HepG2 (cell line): ENCODE data around the gene GRM4. TPM values are rescaled to one million over a fixed set of nuclear protein-coding genes. Genes with fewer than 3 reads are reported as not detected.
A peak's percentile ranks its signal among the peaks of the same experiment; 100 is the strongest.

ENCODE experiments used
- CAMTA2 ChIP-seq: sonication (generic); formaldehyde crosslinking; IDR thresholded peaks from 2 replicates; pipeline ENCODE4 v1.4.0; 2020; ENCODE audit warnings: mild to moderate bottlenecking, missing genetic modification reagents, borderline replicate concordance
- MZF1 ChIP-seq: sonication (generic); formaldehyde crosslinking; IDR thresholded peaks from 2 replicates; pipeline ENCODE4 v1.8.1; 2023; ENCODE audit warnings: mild to moderate bottlenecking, missing genetic modification reagents, borderline replicate concordance
- SAP130 ChIP-seq: IDR thresholded peaks from 2 replicates; pipeline ENCODE4 v1.6.1; 2016; ENCODE audit warnings: low read depth
- SKI ChIP-seq: fragments of 450-650 bp; IDR thresholded peaks from one replicate; pipeline ENCODE4 v1.6.1; 2018; ENCODE audit warnings: mild to moderate bottlenecking; ENCODE audit not compliant: partially characterized antibody
- SMC3 ChIP-seq: IDR thresholded peaks from 2 replicates; pipeline ENCODE4 v1.6.1; 2011; ENCODE audit warnings: low read length, improper control_type of control experiment
- TBX2 ChIP-seq: sonication (generic); formaldehyde crosslinking; IDR thresholded peaks from 2 replicates; pipeline ENCODE4 v1.5.0; 2020; ENCODE audit warnings: missing genetic modification reagents, mild to moderate bottlenecking, borderline replicate concordance
- ZFY ChIP-seq: sonication (generic); formaldehyde crosslinking; IDR thresholded peaks from 2 replicates; pipeline ENCODE4 v1.4.0; 2020; ENCODE audit warnings: missing genetic modification reagents
- ZNF572 ChIP-seq: sonication (generic); formaldehyde crosslinking; IDR thresholded peaks from 2 replicates; pipeline ENCODE4 v1.5.1; 2020; ENCODE audit warnings: mild to moderate bottlenecking, missing genetic modification reagents
- ZNF607 ChIP-seq: sonication (generic); formaldehyde crosslinking; IDR thresholded peaks from 2 replicates; pipeline ENCODE4 v1.5.1; 2020; ENCODE audit warnings: missing genetic modification reagents, mild to moderate bottlenecking, borderline replicate concordance
- polyA plus RNA-seq, 8 experiments: library from polyadenylated mRNA; depleted of rRNA in 3 of 8; stranded (reverse) in 7 of 8; unstranded in 1 of 8; fragments of >200 nt; fragmentation: Illumina TruSeq in 4 of 8; extraction: Trizol in 4 of 8; gene quantifications; 2 replicates each; pipeline versions ENCODE4 v1.2.1 to v1.2.3, GENCODE V29; 2011 to 2016; ENCODE audit warnings: low read depth in 4 of 8, missing spikeins in 1 of 8, mixed read lengths in 1 of 8; ENCODE audit not compliant: insufficient read depth in 1 of 8
- total RNA-seq, 5 experiments: library from RNA; depleted of rRNA; stranded (reverse); fragments of >200 nt; fragmentation: Illumina TruSeq; extraction: Trizol; gene quantifications; 2 replicates each; pipeline ENCODE4 v1.2.3, GENCODE V29; 2016; ENCODE audit warnings: low read depth in 1 of 5
- TF ChIP-seq, protein P1 (sequence below): sonication (generic); formaldehyde crosslinking; IDR thresholded peaks from 2 replicates; pipeline ENCODE4 v1.4.0; 2020; ENCODE audit warnings: mild to moderate bottlenecking, missing genetic modification reagents, borderline replicate concordance
- TF ChIP-seq, protein P2 (sequence below): sonication (generic); formaldehyde crosslinking; IDR thresholded peaks from 2 replicates; pipeline ENCODE4 v1.5.1; 2020; ENCODE audit warnings: mild to moderate bottlenecking, missing genetic modification reagents, moderate library complexity
- TF ChIP-seq, protein P3 (sequence below): sonication (generic); formaldehyde crosslinking; IDR thresholded peaks from 2 replicates; pipeline ENCODE4 v1.4.0; 2020; ENCODE audit warnings: missing genetic modification reagents, low read depth, mild to moderate bottlenecking, borderline replicate concordance

GRM4 gene
- total and polyA plus RNA-seq, 2 of the 13 experiments (the other 11 are each of a cell fraction or from before 2014, with no cell fraction given): not detected

DNA sequence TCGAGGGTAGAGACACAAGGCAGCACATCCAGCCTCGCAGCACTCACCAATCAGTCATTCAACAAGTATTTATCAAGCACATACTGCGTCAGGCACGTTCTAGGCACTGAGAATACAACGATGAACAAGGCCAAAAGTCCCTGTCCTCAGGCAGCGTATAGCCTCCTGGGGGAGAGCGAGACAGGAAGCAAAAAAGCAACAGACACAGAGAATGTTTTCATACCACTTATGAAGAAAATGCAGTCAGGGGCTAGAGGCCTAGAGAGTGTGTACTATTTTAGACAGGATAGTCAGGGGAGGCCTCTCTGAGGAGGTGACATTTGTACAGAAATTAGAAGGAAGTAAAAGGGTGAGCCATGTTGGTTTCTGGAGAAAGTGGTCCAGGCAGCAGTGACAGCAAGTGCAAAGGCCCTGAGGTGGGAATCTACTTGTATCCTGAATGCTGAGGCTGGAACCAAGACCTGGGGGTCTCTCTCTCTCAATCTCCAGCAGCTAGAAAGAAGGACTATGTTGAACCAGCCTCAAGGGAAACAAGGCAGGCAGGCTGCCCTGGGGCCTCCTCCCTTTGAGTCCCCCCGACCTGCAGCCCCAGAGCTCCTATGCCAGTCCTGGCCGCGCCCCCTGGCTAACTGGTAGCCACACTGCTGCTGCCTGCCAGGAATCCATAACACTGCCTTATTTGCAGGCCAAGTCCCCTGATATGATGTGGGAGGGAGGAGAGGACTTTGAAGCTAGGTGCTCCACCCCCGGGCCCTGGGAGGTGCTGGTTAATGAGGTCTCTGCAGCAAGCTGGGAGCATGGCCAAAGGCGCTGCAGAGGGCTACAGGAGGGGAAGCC lies 151.2 kb downstream of the GRM4 start (continued):
- TF ChIP-seq, protein P1, sequence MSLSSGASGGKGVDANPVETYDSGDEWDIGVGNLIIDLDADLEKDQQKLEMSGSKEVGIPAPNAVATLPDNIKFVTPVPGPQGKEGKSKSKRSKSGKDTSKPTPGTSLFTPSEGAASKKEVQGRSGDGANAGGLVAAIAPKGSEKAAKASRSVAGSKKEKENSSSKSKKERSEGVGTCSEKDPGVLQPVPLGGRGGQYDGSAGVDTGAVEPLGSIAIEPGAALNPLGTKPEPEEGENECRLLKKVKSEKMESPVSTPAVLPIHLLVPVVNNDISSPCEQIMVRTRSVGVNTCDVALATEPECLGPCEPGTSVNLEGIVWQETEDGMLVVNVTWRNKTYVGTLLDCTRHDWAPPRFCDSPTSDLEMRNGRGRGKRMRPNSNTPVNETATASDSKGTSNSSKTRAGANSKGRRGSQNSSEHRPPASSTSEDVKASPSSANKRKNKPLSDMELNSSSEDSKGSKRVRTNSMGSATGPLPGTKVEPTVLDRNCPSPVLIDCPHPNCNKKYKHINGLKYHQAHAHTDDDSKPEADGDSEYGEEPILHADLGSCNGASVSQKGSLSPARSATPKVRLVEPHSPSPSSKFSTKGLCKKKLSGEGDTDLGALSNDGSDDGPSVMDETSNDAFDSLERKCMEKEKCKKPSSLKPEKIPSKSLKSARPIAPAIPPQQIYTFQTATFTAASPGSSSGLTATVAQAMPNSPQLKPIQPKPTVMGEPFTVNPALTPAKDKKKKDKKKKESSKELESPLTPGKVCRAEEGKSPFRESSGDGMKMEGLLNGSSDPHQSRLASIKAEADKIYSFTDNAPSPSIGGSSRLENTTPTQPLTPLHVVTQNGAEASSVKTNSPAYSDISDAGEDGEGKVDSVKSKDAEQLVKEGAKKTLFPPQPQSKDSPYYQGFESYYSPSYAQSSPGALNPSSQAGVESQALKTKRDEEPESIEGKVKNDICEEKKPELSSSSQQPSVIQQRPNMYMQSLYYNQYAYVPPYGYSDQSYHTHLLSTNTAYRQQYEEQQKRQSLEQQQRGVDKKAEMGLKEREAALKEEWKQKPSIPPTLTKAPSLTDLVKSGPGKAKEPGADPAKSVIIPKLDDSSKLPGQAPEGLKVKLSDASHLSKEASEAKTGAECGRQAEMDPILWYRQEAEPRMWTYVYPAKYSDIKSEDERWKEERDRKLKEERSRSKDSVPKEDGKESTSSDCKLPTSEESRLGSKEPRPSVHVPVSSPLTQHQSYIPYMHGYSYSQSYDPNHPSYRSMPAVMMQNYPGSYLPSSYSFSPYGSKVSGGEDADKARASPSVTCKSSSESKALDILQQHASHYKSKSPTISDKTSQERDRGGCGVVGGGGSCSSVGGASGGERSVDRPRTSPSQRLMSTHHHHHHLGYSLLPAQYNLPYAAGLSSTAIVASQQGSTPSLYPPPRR (CRISPR knock-in tag): peak; percentile 70
- TF ChIP-seq ZNF572 (CRISPR knock-in tag) (0 out of 2 replicates have a peak, but pooled peaks have one; percentile 42), CAMTA2 (0 out of 2 replicates have a peak, but pooled peaks have one; percentile 50), MZF1 (CRISPR knock-in tag) (no peak), ZNF607 (CRISPR knock-in tag) (0 out of 2 replicates have a peak, but pooled peaks have one; percentile 9), SKI (no peak), ZFY (CRISPR knock-in tag) (peak; percentile 23; the same call in 1 of the 2 replicates), SAP130 (CRISPR knock-in tag) (no peak), SMC3 (0 out of 2 replicates have a peak, but pooled peaks have one; percentile 9), TBX2 (CRISPR knock-in tag) (peak; percentile 33; the same call in 1 of the 2 replicates)
- TF ChIP-seq, protein P2, sequence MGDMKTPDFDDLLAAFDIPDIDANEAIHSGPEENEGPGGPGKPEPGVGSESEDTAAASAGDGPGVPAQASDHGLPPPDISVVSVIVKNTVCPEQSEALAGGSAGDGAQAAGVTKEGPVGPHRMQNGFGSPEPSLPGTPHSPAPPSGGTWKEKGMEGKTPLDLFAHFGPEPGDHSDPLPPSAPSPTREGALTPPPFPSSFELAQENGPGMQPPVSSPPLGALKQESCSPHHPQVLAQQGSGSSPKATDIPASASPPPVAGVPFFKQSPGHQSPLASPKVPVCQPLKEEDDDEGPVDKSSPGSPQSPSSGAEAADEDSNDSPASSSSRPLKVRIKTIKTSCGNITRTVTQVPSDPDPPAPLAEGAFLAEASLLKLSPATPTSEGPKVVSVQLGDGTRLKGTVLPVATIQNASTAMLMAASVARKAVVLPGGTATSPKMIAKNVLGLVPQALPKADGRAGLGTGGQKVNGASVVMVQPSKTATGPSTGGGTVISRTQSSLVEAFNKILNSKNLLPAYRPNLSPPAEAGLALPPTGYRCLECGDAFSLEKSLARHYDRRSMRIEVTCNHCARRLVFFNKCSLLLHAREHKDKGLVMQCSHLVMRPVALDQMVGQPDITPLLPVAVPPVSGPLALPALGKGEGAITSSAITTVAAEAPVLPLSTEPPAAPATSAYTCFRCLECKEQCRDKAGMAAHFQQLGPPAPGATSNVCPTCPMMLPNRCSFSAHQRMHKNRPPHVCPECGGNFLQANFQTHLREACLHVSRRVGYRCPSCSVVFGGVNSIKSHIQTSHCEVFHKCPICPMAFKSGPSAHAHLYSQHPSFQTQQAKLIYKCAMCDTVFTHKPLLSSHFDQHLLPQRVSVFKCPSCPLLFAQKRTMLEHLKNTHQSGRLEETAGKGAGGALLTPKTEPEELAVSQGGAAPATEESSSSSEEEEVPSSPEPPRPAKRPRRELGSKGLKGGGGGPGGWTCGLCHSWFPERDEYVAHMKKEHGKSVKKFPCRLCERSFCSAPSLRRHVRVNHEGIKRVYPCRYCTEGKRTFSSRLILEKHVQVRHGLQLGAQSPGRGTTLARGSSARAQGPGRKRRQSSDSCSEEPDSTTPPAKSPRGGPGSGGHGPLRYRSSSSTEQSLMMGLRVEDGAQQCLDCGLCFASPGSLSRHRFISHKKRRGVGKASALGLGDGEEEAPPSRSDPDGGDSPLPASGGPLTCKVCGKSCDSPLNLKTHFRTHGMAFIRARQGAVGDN (CRISPR knock-in tag): peak; percentile 46
- TF ChIP-seq, protein P3, sequence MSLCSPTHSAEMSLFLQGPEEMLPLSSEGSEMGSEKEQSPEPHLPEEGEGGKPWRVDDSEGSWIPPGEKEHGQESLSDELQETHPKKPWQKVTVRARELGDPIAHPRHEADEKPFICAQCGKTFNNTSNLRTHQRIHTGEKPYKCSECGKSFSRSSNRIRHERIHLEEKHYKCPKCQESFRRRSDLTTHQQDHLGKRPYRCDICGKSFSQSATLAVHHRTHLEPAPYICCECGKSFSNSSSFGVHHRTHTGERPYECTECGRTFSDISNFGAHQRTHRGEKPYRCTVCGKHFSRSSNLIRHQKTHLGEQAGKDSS (CRISPR knock-in tag): peak; percentile 57; the same call in 1 of the 2 replicates
